MCF 10A (cell line): ENCODE measurements around the gene DGKG. TPM values are rescaled to one million over a fixed set of nuclear protein-coding genes. Genes with fewer than 3 reads are reported as not detected.

Experiments
- BruUV-seq: library from RNA; stranded (reverse); fragments of 400-500 nt; replicated peaks from 2 replicates; lab custom pipeline; 2021; lab: Mats Ljungman, UMichigan
- CTCF ChIA-PET: fragments of 300-600 bp; sonication (Branson Sonifier 250); formaldehyde crosslinking; extraction: SDS; loops from one replicate; lab custom pipeline; 2021; ENCODE audit warnings: antibody characterized with exemption, inconsistent platforms; lab: Yijun Ruan, JAX
- POLR2A ChIA-PET: fragments of 300-600, 350-650 bp; sonication (Branson Sonifier 250); formaldehyde crosslinking; extraction: SDS; loops from one replicate; lab custom pipeline; 2020; ENCODE audit warnings: antibody characterized with exemption, inconsistent platforms; lab: Yijun Ruan, JAX
- DNase-seq: peaks from one replicate; pipeline ENCODE4 v3.0.0-alpha.2; 2018; ENCODE audit not compliant: unreplicated experiment
- H3K27ac Mint-ChIP-seq: one replicate; pipeline ENCODE4 v1.8.0; 2022; ENCODE audit warnings: mild to moderate bottlenecking, low read depth, mixed read lengths; ENCODE audit not compliant: unreplicated experiment
- H3K27me3 Mint-ChIP-seq: one replicate; pipeline ENCODE4 v1.8.0; 2022; ENCODE audit warnings: mixed read lengths; ENCODE audit not compliant: insufficient read depth, unreplicated experiment
- H3K36me3 Mint-ChIP-seq: one replicate; pipeline ENCODE4 v1.8.0; 2022; ENCODE audit warnings: mild to moderate bottlenecking, moderate library complexity, mixed read lengths; ENCODE audit not compliant: insufficient read depth, unreplicated experiment
- H3K4me1 Mint-ChIP-seq: one replicate; pipeline ENCODE4 v1.8.0; 2022; ENCODE audit warnings: mixed read lengths; ENCODE audit not compliant: insufficient read depth, unreplicated experiment
- H3K4me3 Mint-ChIP-seq: one replicate; pipeline ENCODE4 v1.8.0; 2022; ENCODE audit warnings: mild to moderate bottlenecking, moderate library complexity, mixed read lengths; ENCODE audit not compliant: unreplicated experiment
- H3K9me3 Mint-ChIP-seq: one replicate; pipeline ENCODE4 v1.8.0; 2022; ENCODE audit warnings: mixed read lengths; ENCODE audit not compliant: unreplicated experiment
- intact Hi-C: fragments of 100-400 bp; cut with micrococcal nuclease; formaldehyde crosslinking; loops from 2 replicates; pipeline ENCODE4 v1.14.1; 2022
- total RNA-seq: library from RNA; stranded (reverse); gene quantifications from 2 replicates; pipeline ENCODE4 v1.2.3, GENCODE V29; 2022
- TF ChIP-seq, protein P1 (sequence below): fragments of 200-600 bp; IDR thresholded peaks from one replicate; pipeline ENCODE4 v1.8.0; 2022; ENCODE audit warnings: antibody characterized with exemption, mild to moderate bottlenecking; ENCODE audit not compliant: unreplicated experiment

The DGKG gene
- total RNA-seq, 1 experiment from 2014 or later, result not detected

GRCh38 chr3:186362988-186363387 is 954 bp upstream of the DGKG start:
- CTCF ChIA-PET, result no interaction called here
- TF ChIP-seq, protein P1, sequence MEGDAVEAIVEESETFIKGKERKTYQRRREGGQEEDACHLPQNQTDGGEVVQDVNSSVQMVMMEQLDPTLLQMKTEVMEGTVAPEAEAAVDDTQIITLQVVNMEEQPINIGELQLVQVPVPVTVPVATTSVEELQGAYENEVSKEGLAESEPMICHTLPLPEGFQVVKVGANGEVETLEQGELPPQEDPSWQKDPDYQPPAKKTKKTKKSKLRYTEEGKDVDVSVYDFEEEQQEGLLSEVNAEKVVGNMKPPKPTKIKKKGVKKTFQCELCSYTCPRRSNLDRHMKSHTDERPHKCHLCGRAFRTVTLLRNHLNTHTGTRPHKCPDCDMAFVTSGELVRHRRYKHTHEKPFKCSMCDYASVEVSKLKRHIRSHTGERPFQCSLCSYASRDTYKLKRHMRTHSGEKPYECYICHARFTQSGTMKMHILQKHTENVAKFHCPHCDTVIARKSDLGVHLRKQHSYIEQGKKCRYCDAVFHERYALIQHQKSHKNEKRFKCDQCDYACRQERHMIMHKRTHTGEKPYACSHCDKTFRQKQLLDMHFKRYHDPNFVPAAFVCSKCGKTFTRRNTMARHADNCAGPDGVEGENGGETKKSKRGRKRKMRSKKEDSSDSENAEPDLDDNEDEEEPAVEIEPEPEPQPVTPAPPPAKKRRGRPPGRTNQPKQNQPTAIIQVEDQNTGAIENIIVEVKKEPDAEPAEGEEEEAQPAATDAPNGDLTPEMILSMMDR, result no peak
- Mint-ChIP-seq H3K27ac (no peak overlapping the region), H3K9me3 (no peaks in the 10 kb centered on the region), H3K36me3 (no peaks in the 10 kb centered on the region), H3K4me3 (no peak overlapping the region), H3K27me3 (peaks cover 64% of the 10 kb centered on the region), H3K4me1 (no peaks in the 10 kb centered on the region)
- no TSS peak for BruUV-seq
- POLR2A ChIA-PET, result no interaction called here
- DNase-seq, result no peak
- intact Hi-C loops, result no loop called here

- no peaks in the 10 kb centered on the region for H3K4me1 Mint-ChIP-seq
- H3K36me3 Mint-ChIP-seq, result no peaks in the 10 kb centered on the region
- H3K27me3 Mint-ChIP-seq, result peaks cover 59% of the 10 kb centered on the region
- intact Hi-C loops, result no loop called here
- BruUV-seq, result no TSS peak
- no peak overlapping the region for H3K27ac Mint-ChIP-seq
- DNase-seq, result no peak
- CTCF ChIA-PET, result no interaction called here
- no peaks in the 10 kb centered on the region for H3K9me3 Mint-ChIP-seq
- TF ChIP-seq, protein P1, result no peak
- POLR2A ChIA-PET, result no interaction called here
- H3K4me3 Mint-ChIP-seq, result no peak overlapping the region
Observed at GRCh38 chr3:186362537-186362842, 456 bp upstream of the DGKG start.

DNA sequence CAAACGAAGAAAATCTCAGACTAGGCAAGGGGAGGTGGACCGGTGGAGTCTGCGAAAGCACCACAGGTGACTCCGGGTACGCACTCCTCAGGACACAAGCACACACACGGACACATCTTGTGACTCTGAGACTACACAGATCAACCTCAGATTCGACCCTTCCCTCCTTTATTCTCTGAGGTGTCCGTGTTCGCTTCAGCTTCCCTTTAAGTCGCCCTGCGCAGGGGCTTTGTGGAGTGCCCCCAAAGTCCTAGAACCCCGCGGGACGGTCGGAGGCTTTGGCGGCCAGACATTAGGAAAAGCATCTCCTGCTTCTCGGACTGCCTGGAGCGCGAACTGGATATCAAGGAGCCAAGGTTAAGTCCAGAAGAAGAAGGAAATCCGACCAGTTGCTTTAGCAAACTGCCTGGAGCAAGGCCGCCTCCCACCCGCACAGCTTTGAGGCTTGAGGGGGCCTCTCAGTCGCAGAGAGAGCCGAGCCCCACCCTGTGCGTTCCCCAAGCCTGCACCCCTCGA is 730 bp downstream of the DGKG start:
- Mint-ChIP-seq H3K27ac (no peak overlapping the region), H3K27me3 (peaks cover 55% of the 10 kb centered on the region), H3K9me3 (no peaks in the 10 kb centered on the region), H3K36me3 (no peaks in the 10 kb centered on the region), H3K4me1 (no peaks in the 10 kb centered on the region), H3K4me3 (no peak overlapping the region)
- BruUV-seq, result no TSS peak
- CTCF ChIA-PET, result no interaction called here
- POLR2A ChIA-PET, result no interaction called here
- intact Hi-C loops, result no loop called here
- TF ChIP-seq, protein P1, result no peak
- no peak for DNase-seq

DNA sequence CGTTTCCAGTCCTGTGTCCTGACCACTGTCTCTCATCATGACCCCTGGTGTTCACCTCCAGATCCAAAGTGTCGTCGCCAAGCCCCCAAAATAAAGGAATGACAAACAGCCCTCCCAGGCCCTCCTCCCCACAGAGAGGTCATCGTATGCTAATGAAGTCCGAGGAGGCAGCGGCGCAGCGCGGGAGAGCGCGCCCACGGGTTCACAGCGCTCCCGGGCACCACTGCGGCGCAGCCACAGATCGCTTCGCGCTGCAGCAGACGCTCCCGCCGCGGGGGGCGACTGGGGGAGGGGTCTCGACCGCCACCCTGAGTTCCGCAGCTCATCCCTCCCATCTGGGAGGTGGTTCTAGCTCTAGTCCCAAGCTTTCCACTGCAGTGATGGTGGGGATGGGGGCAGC is 1.3 kb downstream of the DGKG start:
- no peak overlapping the region for H3K4me3 Mint-ChIP-seq
- POLR2A ChIA-PET, result no interaction called here
- H3K36me3 Mint-ChIP-seq, result no peaks in the 10 kb centered on the region
- H3K27me3 Mint-ChIP-seq, result peaks cover 60% of the 10 kb centered on the region
- TF ChIP-seq, protein P1, result no peak
- BruUV-seq, result no TSS peak
- H3K4me1 Mint-ChIP-seq, result no peaks in the 10 kb centered on the region
- CTCF ChIA-PET, result no interaction called here
- DNase-seq, result no peak
- H3K9me3 Mint-ChIP-seq, result no peaks in the 10 kb centered on the region
- intact Hi-C loops, result no loop called here
- no peak overlapping the region for H3K27ac Mint-ChIP-seq
